HK-2 (cell line): ENCODE measurements around the gene MVD.
"Not testable (repeated sequence)": the region's sequence is repeated elsewhere in the genome, so short reads cannot be mapped to it uniquely, and the experiment has no call there.

Experiments used
- DNase-seq: peaks from one replicate; pipeline ENCODE4 v3.0.0-alpha.2; 2018; ENCODE audit not compliant: unreplicated experiment

Gene MVD

DNA sequence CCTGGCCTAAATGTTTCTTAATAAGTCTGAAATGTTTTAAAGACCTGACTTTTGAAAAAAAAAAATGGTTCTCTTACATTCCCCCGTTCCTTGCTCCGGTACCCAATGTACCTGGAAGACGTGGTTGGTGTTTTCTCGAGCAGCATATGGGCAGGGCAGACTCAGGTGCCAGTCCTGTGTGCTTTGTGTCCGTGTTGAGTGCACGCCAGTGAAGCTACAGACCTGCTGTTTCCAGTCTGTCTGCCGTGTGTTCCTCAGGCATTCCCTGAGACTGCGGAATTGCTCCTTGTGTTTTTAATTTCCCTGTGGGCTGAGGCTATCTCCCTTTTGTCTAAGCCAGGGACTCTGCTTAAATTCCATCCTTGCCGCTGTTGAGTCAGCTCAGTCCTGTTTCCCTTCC, 36.2 kb downstream of the MVD start:
- no peak for DNase-seq

DNA sequence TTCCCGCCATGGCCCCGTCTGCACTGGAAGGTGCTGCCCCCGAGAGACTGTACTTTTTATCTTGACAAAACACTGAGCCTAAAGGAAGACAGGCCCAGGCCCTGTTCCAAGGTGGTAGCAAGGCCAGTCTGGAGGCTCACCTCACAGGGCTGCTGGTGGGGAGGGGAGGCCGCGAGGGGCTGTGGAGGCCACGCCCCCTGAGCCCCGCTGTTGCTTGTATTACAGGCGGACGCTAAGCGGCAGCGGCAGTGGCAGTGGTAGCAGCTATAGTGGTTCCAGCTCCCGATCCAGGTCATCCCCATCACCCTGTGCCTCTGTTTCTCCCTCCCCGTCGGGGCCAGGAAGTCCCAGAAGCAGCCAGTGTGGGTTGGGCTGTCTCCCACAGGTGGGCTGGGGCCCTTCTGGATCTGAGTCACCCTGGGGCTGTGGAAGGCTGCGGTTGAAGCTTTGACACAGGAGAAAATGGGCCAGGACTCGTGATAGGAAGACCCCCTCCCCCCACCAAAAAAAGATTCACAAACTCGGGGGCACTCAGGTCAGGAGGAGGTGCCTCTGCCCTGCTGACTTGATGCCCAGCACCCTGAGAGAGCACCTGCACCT, 37.8 kb downstream of the MVD start:
- DNase-seq: no peak

DNA sequence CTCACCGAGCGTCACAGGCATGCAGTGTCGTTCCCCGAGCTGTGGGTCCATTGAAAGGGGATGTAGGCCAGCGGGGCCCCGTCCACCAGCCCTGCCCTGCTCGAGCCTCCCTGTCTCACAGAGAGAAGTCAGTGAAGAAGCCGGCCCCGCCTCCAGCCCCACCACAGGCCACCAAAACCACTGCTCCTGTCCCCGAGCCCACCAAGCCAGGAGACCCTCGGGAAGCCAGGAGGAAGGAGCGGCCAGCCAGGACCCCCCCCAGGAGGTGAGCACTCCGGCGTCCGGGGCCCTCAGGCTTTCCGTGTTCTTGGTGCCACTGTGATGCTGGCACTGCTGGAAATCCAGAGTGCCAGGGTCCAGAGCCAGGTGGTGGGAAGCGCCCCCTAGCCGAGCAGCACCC, 38.4 kb downstream of the MVD start:
- no peak for DNase-seq

DNA sequence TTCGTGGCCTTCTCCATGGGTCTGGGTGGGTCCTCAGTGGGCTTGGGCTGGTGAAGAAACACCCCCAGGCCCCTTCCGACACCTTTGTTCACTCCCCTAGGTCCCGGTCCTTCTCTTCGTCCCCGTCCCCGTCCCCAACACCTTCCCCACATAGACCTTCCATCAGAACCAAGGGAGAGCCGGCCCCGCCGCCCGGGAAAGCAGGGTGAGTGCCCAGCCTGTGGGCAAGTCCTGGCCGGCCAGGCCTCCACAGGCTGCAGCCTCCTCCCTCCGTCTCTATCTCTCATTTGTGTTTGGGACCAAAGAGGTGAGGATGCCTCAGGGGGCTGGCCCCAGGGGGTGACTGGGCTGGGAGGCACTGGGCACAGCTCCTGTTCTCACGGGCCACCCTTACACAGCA, 39.0 kb downstream of the MVD start:
- no peak for DNase-seq

DNA sequence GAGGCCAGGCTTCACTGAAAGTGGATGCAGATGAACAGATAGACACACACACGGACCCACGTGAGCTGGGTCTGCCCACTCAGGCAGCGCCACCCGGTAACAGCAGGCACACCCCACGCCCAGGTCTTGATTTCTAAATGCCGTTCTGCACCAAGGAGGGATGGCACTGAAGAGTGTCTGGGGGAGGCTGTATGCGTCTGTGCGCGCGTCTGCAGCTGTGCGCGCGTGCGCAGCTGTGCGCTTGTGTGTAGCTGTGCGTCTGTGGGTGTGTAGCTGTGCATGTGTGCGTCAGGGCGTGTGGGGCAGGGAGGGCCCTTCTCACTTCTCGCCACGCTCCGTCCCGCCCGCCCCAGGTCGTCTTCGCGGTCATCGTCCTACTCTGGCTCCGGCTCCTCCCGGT, 40.0 kb downstream of the MVD start:
- no peak for DNase-seq

DNA sequence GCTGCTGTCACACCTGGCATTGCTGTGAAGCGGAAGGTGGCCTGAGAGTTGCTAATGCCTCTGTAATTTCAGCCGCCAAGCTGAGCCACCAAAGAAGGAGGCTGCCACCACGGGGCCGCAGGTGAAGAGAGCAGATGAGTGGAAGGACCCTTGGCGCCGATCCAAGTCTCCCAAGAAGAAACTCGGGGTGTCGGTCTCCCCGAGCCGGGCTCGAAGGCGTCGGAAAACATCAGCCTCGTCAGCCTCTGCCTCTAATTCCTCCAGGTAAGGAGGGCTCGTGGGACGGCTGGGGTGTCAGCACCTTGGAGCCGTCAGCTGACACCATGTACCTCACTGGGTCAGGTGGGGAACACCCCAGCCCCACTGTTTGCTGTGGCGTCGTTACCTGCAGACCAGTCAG, 40.8 kb downstream of the MVD start:
- no peak for DNase-seq

DNA sequence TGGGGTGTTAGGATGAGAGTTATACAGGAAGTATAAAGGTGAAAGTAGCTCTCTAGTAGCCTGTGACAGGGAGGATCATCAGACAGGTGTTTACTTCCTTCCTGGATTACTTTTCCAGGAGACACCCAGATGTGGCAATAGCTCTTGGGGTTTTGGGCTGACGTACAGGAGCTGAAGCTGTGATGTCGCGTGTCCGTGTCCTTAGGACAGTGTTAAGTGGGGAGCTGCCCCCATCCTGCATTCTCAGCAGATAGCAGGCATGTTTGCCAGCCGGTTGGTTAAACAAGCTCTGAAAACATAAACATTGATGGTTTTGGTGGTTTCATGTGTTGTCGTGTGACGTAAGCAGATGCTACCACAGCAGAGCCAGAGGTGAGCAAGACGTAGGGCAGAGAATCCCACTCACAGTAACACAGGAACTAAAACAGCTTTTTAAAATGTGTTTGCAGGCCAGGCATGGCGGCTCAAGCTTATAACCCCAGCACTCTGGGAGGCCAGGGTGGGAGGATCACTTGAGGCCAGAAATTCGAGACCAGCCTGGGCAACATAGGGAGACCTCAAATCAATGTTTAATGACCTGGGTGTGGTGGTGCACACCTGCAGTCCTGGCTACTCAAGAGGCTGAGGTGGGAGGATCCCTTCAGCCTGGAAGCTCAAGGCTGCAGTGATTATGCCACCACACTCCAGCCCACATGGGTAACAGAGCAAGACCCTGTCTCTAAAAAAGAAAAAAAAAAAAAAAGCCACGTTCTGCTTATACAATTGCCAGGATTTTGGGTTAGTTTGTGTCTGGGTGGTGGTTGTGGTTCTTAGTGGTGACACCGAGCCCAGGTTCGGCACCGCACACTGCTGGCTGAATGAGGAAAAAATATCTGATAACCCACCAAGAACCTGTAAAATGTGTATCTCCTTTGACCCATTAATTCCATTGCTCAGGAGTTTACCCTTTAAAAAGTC, 42.8 kb downstream of the MVD start:
- no peak for DNase-seq

DNA sequence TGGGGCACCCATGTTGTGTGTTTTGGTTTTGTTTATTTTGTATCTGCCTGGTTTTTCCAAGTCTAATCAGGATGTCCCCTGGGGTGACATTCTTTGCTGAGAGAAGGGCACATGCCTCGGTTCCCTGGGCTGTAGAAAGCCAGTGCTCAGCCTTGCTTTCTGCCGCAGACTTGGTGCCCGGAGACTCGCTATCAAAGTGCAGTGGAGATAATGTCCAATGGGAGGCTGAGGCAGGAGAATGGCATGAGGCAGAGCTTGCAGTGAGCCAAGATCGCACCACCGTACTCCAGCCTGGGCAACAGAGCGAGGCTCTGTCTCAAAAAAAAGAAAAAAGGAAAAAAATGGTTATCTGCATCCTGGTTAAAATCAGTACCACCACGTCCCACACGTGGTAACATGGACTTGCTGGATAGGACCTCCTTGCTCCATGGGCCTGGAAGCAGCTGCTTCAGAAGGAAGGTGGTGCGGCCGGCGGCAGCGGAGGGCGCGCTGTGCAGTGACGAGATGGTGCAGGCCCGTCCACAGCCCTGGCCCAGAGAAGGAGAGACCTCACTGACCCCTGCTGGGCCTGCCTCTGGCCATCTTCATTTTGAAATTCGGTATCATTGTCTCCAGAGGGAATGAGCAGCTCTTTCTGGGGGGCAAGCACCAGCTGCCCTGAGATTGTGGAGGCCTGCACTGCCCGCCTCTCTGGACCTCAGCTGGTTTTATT, 43.8 kb downstream of the MVD start:
- no peak for DNase-seq

DNA sequence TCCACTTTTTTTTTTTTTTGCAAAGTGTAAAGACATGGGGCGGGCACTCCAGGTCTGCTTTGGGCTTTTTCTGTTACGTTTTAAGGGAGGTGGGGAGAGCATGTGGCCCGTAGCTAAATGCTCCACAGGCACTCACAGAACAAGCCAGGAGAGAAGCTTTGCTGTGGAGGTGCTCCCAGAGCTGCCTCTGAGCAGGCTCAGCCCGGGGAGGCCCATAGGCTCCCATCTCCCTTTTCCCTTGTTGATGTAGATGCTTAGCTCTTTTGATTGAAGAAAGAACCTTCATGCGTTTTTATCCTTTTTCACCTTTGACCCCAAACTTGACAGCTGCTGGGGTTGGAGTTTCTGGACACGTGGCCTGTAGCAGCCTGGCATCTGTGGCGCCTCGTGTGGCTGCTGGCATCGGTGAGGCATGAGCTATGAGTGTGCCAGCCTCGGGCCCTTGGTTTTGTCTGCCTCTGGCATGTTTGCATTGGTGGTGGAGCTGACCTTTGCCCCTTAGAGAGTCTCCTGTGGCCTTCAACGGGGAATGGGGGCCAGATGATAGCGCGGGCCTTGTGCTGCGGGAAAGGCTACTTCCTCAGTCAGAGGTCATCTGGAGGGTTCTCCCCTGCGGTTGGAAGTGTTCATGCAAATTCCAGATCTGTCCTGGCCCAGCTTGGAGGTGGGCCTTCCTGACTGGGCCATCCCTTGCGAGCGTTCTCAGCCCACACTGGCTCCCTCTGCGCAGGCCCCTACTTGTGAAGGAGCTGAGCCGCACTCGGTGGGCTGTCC, 44.5 kb downstream of the MVD start:
- no peak for DNase-seq

DNA sequence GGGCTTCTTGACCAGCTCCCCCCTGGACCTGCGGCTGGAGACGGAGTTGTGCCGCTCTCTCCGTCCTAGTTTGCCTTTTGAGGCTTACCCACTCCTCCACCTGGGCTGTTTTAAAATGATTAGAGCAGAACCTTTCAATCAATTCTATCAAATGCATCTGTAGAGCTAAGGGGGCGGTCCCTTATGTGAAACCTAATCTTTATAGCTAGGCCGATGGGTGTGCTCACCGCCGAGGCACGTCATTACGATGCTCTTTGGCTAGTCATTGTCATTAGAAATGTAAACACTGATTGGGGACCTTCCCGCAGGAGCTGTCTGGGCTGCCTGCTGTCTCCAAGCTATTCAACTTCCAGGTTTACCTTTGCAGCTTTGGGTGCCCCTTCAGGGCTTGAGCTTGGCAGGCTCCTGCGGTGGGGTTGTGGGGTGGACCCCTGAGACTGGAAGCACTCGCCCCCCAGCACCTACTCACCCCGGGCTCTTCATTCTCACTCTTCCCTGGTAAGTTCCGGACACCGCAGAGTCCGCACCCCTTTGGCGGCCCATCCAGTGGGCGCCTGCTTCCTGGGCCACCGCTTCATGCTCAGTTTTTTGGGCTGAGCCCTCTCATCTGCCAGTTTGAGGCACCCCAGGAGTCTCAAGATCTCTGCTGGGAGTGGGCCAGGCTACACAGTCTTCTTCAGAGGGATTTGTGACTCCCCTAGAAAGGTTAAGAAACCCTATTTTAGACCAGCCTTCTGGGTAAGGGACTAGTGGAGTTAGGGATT, 45.4 kb downstream of the MVD start:
- DNase-seq: no peak

DNA sequence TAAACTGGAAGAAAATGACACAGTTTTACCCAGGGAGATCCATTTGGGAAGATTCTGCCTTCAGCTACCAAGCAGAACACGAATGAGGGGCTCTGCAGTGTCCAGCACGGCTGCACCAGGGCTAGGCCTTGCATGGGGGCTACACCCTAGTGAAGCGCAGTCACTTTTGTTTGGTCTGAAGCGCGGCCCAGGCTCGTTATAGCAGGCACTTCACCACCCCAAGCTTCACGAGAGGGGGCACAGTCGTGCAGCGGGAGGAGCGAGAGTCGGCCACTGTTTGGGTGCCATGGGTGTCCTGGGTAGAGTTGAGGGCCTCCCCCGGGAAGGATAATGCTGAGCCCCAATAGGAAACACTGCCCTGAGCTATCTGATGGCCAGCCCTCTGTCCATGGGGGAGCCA, 46.2 kb downstream of the MVD start:
- no peak for DNase-seq

DNA sequence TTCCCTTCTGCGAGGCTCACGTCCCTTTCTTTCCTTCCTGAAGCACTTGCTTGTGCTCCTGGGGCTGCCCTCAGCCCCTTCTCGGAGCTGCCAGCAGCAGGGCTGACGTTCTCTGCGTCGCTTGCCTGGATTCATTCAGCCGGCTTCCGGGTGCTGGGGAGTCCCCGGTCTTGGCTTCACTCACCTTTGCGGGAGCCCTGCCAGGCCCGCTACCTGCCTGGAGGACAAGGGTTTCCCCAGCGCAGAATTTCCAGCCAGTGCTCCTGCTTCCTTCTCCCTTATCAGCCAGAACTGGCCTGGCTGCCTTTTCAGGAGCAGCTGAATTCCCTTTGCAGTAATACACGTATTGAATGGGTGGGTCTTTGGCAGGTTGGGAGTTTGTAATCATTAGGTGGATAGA, 46.6 kb downstream of the MVD start:
- no peak for DNase-seq

DNA sequence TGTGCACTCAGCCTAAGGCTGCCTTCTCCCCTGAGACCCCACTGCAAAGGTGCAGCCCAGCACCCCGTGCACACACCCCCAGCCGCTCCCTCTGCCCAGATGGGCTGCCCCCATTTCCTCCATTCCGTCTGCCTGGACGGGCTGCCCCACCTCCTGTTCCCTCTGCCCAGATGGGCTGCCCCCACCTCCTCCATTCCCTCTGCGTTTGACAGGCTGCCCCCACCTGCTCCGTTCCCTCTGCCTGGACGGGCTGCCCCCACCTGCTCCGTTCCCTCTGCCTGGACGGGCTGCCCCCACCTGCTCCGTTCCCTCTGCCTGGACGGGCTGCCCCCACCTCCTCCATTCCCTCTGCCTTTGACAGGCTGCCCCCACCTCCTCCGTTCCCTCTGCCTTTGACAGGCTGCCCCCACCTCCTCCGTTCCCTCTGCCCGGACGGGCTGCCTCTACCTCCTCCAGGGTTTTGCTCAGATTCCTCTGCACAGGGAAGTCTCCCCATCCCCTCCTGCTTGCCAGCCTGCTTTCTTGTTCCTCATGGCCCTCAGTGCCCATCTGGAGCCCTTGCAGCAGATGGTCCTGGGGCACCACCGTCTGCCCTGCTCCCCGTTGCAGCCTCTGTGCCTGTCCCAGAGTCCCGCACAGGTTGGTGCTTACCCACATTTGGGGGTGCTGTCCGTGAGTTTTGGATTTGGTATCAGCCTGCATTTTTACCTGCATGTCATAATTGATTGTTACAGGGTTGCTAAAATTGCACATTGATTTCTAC, 47.9 kb downstream of the MVD start:
- no peak for DNase-seq

DNA sequence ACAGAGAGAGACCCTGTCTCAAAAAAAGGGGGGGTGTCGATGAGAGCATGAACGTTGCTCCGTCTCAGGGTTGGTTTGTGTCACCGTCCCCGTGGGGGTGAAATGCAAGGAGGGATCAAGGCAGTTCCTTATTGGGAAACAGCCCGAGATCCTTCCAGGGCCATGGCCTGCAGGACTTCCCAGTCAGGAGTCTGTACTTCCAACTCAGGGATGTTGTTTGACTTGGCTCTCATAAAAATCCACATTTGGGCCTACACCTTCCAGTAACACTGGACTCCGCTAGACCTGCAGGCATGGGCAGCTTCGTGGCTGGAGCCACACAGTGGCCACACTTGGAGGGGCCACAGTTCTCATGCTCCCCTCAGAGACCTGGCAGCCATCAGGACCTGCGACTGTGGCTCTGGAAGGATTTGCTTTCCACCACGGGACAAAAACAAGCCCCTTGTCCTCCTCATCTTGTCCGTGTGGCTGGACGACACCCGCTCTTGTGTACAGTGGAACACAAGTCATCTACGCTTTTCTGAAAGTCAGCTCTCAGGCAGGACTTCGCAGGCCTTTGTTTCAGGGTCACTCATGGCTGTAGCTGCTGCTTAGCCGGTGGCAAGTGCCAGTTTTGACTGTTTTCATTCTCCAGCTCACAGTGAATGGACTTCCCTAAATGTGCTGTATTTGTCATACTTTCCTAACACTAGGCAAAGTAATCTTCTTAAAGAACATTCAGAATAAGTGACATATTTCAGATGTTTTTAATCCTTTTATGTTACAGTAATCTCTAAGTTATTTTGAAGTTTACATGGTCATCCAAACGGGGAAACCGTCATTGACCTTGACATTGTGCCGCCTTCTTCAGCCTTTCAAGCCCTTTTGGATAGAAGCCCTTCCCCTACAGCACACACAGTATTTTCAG, 48.7 kb downstream of the MVD start:
- DNase-seq: no peak

DNA sequence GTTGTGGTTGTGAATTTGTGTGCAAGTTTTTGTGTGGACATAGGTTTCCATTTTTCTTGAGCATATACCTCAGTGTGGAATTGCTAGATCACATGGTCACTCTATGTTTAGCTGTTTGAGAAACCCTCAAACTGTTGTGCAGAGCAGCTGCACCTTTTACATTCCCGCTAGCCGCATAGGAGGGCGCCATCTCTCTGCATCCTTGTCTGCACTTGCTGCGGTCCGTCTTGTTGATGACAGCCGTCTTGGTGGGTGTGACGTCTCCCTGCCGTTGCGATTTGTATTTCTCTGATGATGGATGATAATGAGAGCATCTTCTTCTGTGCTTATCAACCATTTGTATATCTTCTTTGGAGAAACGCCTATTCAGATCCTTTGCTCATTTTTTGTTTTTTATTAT, 49.6 kb downstream of the MVD start:
- no peak for DNase-seq

DNA sequence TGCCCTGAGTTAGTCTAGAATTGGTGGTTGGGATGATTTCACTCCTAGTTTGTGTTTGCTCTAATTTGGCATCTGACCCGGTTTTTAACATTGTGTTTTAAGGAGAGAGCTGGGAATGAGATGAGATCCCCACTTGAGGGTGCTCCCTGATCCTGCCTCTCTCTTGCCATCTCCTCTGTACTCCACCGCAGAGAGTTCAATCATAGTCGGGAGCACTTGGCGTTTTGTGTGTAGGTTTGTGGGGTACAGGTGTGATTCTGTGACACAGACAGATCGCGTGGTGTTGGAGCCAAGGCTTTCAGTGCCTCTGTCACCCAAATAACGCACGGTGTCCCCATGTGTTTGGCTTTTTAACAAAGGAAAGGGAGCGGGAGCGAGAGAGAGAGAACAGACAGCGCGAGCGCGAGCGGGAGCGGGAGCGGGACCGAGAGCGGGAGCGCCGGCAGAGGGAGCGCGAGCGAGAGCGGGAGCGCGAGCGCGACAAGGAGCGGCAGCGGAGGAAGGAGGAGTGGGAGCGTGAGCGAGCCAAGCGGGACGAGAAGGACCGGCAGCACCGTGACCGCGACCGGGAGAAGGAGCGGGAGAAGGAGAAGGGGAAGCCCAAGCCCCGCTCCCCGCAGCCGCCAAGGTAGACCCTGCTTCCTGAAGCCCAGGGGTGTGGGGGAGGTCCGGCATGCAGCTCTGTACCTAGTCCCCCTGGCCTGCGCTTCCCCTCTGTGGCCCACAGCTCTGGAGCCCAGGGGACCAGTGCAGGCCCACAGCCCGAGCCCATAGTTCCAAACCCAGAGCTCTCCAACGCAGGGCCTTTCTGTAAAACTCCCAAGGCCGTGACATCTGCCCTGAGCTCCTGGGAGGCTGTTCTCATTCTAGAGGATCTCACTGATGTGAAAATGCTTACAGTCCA, 51.7 kb downstream of the MVD start:
- DNase-seq: no peak

DNA sequence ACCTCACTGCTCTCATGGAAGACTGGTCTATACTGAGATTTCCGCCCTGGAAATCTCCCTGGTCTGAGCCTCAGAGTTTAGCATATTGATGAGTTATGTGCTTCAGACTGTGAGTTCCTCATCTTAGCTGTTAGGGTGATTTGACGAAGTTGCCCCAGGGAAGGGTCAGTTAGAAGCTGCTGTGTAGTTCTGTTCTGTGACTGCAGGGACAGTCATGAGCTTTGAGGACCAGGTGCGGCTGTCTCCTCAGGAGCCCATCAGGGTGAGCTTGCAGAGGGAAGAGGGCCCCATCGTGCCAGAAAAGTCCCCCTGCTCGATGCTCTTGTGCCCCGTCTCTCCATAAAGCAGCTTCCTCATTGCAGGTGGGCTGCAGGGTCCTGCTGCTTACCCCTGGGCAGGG, 52.8 kb downstream of the MVD start:
- no peak for DNase-seq

DNA sequence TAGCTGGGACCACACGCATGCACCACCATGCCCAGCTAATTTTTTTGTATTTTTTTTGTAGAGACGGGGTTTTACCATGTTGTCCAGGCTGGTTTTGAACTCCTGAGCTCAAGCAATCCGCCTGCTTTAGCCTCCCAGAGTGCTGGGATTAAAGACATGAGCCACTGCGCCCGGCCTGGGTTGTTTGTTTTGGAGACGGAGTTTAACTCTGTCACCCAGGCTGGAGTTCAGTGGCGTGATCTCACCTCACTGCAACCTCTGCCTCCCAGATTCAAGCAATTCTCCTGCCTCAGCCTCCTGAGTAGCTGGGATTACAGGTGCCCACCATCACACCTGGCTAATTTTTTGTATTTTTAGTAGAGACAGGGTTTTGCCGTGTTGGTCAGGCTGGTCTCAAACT, 53.5 kb downstream of the MVD start:
- not testable (repeated sequence) for DNase-seq
